CD4-positive, alpha-beta T cell treated with Interleukin-6 at 100 ng/mL for 8 hours (primary cell): ENCODE measurements around the gene BMPR1A.

Source experiments
- DNase-seq: peaks from one replicate; pipeline ENCODE4 v3.0.0-alpha.2; 2020; ENCODE audit warnings: mixed read lengths, low spot score

Gene BMPR1A

GRCh38 chr10:86756511-86757112 lies at the start of gene BMPR1A:
Gene BMPR1A (plus strand): TSS chr10:86756619. CDS start chr10:86876019, 119,400 bp downstream.
- DNase-seq, result no peak

DNA sequence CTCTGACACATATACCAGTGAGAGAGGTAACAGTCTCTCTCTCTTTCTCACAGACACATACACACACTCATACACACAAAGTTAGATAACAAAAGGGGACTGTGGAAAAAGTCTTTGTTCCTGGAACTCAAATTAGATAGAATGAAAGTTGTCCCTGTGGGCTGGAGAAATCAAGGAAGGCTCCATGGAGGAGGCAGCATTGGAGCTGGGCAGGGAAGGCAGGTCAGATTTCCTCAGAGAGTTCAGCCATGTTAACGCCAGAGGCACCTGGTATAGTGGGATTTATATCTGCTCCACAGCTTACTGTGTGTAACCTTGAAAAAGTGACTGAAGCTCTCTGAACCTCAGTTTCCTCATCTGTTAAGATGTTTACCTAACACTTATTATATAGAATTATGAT lies 49.4 kb upstream of the BMPR1A start:
- no peak for DNase-seq

GRCh38 chr10:86707505-86707904 lies 48.9 kb upstream of the BMPR1A start:
- DNase-seq, result no peak

- DNase-seq, result no peak
These were observed 48.2 kb upstream of the BMPR1A start for GRCh38 chr10:86708068-86708782.

DNA sequence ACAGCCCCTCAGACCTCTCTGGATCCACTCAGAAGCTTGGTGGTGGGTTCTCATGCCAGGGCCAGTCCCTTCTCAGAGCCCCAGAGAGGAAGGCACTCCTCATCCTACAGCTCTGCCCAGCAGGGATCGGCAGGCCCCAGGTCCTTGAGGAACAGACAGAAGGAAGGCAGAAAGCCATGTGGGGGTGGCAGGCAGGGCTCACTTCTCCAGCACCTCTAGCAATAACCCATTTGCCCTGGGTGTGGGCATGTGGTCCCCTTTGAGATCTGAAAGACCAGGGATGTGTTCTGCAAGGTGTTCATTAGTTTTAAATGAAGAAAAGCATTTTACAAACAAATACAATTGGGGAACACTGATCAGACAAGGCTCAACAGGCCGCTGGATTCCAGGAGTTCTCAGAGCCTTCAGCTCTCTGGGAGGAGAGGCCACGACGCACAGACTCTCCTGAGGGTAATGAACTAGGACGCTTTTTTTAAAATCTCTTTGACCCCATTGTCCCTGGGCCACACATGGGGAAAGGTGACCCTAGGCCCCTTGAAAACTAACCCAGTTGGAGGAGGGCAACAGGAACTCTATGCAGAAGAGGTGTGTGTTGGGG lies 47.5 kb upstream of the BMPR1A start:
- no peak for DNase-seq

DNA sequence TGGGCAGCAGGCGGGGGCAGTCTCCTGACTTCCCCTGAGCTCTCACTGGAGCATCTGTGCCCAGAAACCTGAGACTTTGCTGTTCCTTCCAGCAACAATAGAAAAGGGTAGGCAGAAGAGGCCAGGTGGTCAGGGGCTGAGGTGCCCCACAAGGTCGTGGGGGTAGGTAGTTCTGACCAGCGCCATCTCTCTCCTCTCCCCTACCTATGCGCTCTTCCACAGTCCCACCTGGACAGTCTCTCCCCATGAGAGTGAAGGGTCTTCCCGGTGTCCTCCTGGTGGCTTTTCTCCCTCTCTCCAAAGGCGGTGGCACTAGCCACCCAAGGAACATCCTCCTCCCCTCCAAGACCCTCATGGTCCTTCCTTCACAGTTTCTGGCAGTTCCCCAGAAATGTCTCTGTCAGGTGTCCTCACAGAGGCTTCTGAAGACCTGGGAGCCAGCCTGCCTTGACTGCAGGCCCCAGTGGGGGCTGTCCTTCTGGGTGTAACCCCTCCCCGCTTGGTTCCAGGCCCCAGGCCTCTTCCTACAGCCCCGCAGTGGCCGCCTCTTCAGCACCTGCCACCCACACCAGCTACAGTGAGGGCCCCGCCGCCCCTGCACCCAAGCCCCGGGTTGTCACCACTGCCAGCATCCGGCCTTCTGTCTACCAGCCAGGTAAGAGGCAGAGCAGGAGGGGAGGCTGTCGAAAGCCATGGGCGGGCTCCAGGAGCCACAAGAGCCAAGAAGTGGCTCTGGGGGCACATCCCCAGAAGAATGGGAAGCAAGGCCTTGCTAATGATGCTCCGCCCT lies 46.8 kb upstream of the BMPR1A start:
- DNase-seq, result no peak

- peak; percentile 86 for DNase-seq
These were observed 45.4 kb upstream of the BMPR1A start for GRCh38 chr10:86710987-86711512.

DNA sequence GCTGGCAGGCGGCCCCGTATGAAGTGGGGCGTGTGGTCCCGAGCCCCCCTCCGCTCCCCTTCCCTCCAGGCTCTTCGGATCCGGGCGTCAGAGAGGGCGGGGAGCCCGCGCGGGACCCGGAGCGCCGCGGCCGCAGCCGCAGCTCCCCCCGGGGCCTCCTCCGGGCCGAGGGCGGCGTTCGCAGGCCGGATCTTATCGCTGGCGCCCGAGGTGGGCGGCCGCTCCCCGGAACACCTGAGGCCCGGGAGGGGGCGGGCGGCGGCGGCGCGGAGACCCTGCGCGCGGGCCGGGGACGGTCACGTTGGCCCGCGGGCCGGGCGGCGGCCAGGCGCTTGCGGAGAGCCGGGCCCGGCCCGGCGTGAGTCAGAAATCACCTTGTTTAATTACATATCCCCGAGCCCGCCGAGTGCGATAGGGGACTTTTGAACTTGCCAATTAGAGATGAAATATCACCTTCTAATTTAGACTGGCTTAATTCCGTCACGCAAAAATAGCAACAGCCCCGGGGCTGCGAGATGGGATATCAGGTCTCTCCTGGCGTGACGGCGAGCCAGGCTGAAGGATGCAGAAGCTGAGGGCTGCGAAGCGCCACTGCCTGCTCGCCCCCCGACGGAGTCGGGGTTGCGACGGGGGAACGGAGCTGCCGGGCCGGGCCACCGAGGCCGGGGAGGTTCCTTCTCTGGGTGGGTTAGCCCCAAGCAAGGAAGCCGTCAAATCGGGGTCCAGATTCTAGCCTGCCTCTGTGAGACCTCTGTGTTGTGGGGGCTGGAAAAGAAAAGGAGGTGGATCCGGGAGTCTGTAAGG lies 44.7 kb upstream of the BMPR1A start:
- DNase-seq, result peak; percentile 27

DNA sequence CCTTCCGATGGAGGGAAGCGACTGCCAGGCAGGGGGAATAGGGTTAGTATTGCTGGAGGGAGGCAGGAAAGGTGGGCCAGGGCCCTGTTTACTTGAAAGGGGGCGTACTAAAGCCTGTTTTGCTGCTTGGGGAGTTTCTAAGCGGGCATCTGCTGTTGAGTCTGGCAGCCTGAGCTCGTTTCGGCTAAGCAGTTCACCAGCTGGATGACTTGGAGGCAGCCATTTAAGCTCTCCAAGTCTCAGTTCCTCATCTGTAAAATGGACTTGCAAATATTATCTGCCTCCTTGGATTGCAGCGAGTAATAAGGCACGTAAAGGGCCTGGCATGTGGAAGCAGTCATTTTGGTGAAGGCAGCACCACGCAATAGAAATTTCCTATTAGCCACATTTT lies 44.1 kb upstream of the BMPR1A start:
- DNase-seq, result no peak

DNA sequence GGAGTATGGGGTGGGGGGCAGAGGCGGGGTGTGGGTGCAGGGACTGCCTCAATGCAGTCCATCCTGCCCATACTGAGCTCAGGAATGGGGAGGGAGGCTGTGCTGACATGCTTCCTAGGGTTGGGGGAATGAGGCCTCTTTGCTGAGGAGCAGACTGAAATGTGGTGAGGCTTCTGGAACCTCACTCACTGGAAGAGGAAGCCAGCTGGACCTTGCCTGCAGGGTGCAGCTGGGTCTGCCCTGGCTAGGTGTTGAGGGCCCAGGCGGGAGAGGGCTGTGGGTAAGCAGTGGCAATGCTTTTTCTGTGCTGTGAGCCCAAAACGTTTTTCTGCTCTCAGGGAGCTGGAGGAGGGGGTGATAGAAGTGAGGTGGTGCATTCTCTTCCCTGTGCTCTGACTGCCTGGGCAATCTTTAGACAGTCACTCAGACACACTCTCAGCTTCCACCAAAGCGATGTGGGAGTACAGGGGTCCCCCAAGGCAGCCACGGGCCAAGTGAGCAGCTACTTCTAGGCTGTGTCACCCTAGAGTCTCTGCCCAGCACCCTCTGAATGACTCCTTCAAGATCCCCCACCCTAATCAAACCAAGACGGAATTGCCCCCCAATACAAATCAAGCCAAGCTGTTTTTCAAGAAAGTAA lies 41.1 kb upstream of the BMPR1A start:
- DNase-seq, result no peak

- DNase-seq, result no peak
These were observed 40.6 kb upstream of the BMPR1A start for GRCh38 chr10:86715836-86716235.

- no peak for DNase-seq
These were observed 40.0 kb upstream of the BMPR1A start for GRCh38 chr10:86716466-86716865.

GRCh38 chr10:86718556-86718955 lies 37.9 kb upstream of the BMPR1A start:
- DNase-seq, result no peak

- no peak for DNase-seq
These were observed 35.2 kb upstream of the BMPR1A start for GRCh38 chr10:86721232-86721631.

DNA sequence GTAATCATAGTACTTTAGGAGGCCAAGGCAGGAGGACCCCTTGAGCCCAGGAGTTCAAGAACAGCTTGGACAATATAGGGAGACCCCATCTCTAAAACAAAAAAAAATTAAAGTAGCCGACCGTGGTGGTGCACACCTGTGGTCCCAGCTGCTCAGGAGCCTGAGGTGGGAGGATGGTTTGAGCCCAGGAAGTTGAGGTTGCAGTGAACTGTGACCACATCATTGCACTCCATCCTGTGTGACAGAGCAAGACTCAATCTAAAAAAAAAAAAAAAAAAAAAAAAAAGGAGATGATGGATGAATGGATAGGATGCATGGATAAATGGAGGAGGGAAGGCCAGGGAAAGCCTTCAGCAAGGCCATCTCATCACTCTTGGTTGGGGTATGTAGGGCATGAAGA lies 33.4 kb upstream of the BMPR1A start:
- no peak for DNase-seq

DNA sequence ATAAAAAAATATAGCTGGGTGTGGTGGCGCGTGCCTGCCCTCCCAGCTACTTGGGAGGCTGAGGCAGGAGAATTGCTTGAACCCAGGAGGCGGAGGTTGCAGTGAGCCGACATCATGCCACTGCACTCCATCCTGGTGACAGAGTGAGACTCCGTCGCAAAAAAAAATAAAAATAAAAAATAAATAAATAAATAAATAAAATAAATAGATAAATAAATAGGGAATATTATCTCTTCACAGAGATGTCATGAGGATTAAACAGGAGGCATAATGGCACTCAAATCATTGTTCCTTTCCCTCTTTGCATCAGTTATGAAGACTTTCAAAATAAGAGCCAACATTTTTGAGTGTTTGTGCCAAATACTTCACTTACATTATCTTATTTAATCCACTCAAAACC lies 32.0 kb upstream of the BMPR1A start:
- no peak for DNase-seq

- no peak for DNase-seq
These were observed 30.3 kb upstream of the BMPR1A start for GRCh38 chr10:86725980-86726676.

GRCh38 chr10:86726677-86726999 lies 29.8 kb upstream of the BMPR1A start:
- no peak for DNase-seq

GRCh38 chr10:86727470-86727869 lies 28.9 kb upstream of the BMPR1A start:
- DNase-seq, result no peak

DNA sequence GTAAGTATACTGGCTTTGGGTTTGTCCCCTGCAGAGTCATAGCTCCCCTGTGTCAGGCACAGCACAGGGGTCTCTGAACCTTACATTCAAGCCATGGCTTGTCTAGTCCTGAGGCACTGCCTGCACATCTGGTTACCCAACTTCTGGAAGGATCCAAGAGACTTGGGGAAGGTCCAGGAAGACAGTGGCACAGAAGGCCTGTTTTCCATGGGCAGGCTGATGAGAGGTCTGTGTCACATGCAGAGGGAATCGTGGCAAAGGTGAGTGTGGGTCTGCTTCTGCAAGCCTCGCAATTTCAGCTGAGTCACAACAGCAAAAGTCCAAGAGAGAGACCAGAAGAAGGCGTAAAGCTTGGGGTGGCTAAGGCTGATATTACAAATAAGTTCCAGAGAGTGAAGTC lies 28.4 kb upstream of the BMPR1A start:
- DNase-seq, result no peak

DNA sequence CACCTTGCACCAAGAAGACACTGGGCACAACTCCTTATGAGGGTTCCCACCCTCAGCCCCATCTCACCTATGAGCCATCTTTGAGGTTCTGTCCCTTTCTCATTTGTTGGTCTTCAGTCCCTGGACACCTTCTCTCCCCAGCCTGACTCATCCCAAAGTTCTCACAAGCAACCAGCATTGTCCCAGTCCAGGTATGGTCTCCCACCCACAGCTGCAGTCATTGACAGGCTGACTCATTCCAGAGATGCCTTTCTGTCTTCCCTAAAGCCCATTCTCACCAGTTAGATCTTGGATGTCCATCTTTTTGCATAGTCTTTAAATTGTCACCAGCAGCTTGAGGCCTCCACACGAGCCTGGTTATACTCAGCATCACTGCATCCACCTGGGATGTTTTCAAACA lies 26.7 kb upstream of the BMPR1A start:
- no peak for DNase-seq
